Cardiac fibroblast (primary cell): Measurements from ENCODE around the gene CTSG.
A peak's percentile ranks its signal among the peaks of the same experiment; 100 is the strongest.
"Not testable (repeated sequence)": the region's sequence is repeated elsewhere in the genome, so short reads cannot be mapped to it uniquely, and the experiment has no call there.

Experiments
- DNase-seq, 2 donors: peaks; one replicate each; pipeline versions ENCODE4 v3.0.0 to v3.0.0-alpha.2; 2010; ENCODE audit warnings: low read depth in 2 of 2
- H3K4me3 ChIP-seq, 2 donors: replicated peaks in 1 of 2; 1 replicate in 1 of 2; 2 replicates in 1 of 2; pipeline ENCODE4 v1.5.1; 2011; ENCODE audit warnings: low read depth in 2 of 2, low read length in 2 of 2, mild to moderate bottlenecking in 2 of 2, moderate library complexity in 1 of 2
- CTCF ChIP-seq: IDR thresholded peaks from one replicate; pipeline ENCODE4 v1.5.1; 2011; ENCODE audit warnings: low read depth, mild to moderate bottlenecking, low read length, inconsistent platforms

The CTSG gene

DNA sequence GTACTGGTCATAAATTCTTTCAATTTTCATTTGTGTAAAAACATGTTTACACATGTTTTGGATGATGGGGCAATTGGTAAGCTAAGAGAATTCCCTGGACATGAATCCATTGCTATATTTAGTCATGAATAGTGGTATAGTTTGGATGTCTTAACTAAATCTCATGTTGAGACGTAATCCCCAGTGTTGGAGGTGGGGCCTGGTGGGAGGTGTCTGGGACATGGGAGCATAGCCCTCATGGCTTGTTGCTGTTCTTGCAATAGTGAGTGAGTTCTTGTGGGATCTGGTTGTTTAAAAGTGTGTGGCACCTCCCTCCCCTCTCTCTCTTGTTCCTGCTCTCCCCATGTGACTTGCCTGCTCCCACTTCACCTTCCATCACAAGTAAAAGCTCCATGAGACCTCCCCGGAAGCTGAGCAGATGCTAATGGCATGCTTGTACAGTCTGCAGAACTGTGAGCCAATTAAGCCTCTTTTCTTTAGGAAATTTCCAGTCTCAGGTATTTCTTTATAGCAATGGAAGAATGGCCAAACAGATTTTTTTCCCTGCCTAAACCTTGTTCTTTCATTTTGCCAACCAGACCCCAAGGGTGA lies 33.6 kb downstream of the CTSG start:
- no peak overlapping the region for H3K4me3 ChIP-seq
- TF ChIP-seq CTCF, result no peak
- peak in 1 of 2 donors; percentile 8 for DNase-seq

- no peak overlapping the region for H3K4me3 ChIP-seq
- TF ChIP-seq CTCF, result no peak
- no peak for DNase-seq
These were observed 40.3 kb downstream of the CTSG start for GRCh38 chr14:24535737-24536136.

DNA sequence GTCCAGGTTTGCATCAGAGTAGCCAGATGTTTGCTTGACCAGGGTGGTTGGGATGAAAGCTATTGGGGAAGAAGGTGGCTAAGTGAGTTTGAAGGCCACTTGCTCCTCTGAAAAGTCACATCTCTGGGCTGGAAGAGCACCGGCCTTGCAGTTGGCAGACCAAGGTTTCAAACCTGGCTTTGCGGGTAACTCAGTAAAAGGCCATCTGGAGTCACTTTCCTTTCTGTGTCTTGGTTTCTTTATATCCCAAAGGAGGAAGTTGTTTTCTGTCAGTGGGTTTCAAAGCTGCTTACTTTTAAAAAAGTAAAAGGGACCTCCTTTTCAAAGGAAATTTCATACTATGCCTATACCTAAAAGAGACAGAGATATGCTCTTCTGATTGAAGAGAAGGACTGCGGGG lies 41.8 kb downstream of the CTSG start:
- TF ChIP-seq CTCF, result no peak
- H3K4me3 ChIP-seq, result no peak overlapping the region
- DNase-seq, result no peak

GRCh38 chr14:24525877-24526620 lies 50.0 kb downstream of the CTSG start:
- H3K4me3 ChIP-seq, result not testable (repeated sequence)

More at GRCh38 chr14:24525877-24526620, 50.0 kb downstream of the CTSG start:
- DNase-seq, result not testable (repeated sequence)
